GM12864 (cell line): Measurements from ENCODE around the gene ZNF609.

Experiments
- DNase-seq: peaks from one replicate; pipeline ENCODE4 v3.0.0-alpha.2; 2011; ENCODE audit warnings: low read depth
- H3K4me3 ChIP-seq: 2 replicates; pipeline ENCODE4 v1.5.1; 2011; ENCODE audit warnings: mild to moderate bottlenecking, low read depth, low read length, control low read depth
- CTCF ChIP-seq: IDR thresholded peaks from 2 replicates; pipeline ENCODE4 v1.5.1; 2011; ENCODE audit warnings: low read depth, mild to moderate bottlenecking, moderate library complexity, low read length, control low read depth, inconsistent platforms; ENCODE audit errors: missing control alignments

Gene ZNF609

GRCh38 chr15:64455961-64456371 lies 4.4 kb upstream of the ZNF609 start:
- TF ChIP-seq CTCF: no peak
- no peak for DNase-seq
- no peak overlapping the region for H3K4me3 ChIP-seq

GRCh38 chr15:64456634-64457108 lies 3.7 kb upstream of the ZNF609 start:
- no peak overlapping the region for H3K4me3 ChIP-seq
- TF ChIP-seq CTCF: no peak
- DNase-seq: no peak

GRCh38 chr15:64459066-64459781 lies 1.2 kb upstream of the ZNF609 start:
- H3K4me3 ChIP-seq: no peak overlapping the region
- TF ChIP-seq CTCF: no peak

GRCh38 chr15:64460724-64461720 lies 644 bp downstream of the ZNF609 start:
- no peak for TF ChIP-seq CTCF
- peak overlapping the region; percentile 89 for H3K4me3 ChIP-seq
- DNase-seq: peak; percentile 40

More at GRCh38 chr15:64459066-64459781, 1.2 kb upstream of the ZNF609 start:
- no peak for DNase-seq

- H3K4me3 ChIP-seq: peak overlapping the region; percentile 89
- DNase-seq: no peak
- no peak for TF ChIP-seq CTCF
Measured at GRCh38 chr15:64461721-64462162, 1.4 kb downstream of the ZNF609 start.

GRCh38 chr15:64462492-64462891 lies 2.1 kb downstream of the ZNF609 start:
- no peak for DNase-seq
- no peak for TF ChIP-seq CTCF
- H3K4me3 ChIP-seq: peak overlapping the region; percentile 89; the same call in 1 of the 2 replicates
